Natural killer cell (primary cell): ENCODE results near the gene ABI3BP. TPM values are rescaled to one million over a fixed set of nuclear protein-coding genes. Genes with fewer than 3 reads are reported as not detected.

Experiments used
- ATAC-seq, 3 donors: fragments of 150-1000 bp in 2 of 3; fragments of 200-7000 bp in 1 of 3; cut with Tn5 transposase; 1 replicate in 1 of 3; 2 replicates in 2 of 3; pipeline ENCODE4 v1.10.0; 2021; ENCODE audit warnings: mild to moderate bottlenecking in 2 of 3, moderate library complexity in 2 of 3
- DNase-seq, 2 donors: peaks; one replicate each; pipeline versions ENCODE4 v3.0.0 to v3.0.0-alpha.2; 2013 to 2021; ENCODE audit warnings: mixed read lengths in 1 of 2
- H3K27ac ChIP-seq: one replicate; pipeline ENCODE4 v1.5.1; 2013; ENCODE audit warnings: mild to moderate bottlenecking, low read length
- H3K27me3 ChIP-seq: one replicate; pipeline ENCODE4 v1.6.1; 2013; ENCODE audit warnings: low read length; ENCODE audit not compliant: control insufficient read depth, insufficient read depth
- H3K36me3 ChIP-seq: one replicate; pipeline ENCODE4 v1.6.1; 2013; ENCODE audit warnings: low read length; ENCODE audit not compliant: control insufficient read depth, insufficient read depth
- H3K4me1 ChIP-seq: one replicate; pipeline ENCODE4 v1.6.1; 2013; ENCODE audit warnings: low read length; ENCODE audit not compliant: control insufficient read depth, insufficient read depth
- H3K4me3 ChIP-seq: one replicate; pipeline ENCODE4 v1.5.1; 2013; ENCODE audit warnings: low read length
- H3K9me3 ChIP-seq: one replicate; pipeline ENCODE4 v1.6.1; 2013; ENCODE audit warnings: low read length; ENCODE audit not compliant: control insufficient read depth, insufficient read depth
- H3K27ac Mint-ChIP-seq, 2 donors: one replicate each; pipeline ENCODE4 v1.8.0; 2022; ENCODE audit warnings: mild to moderate bottlenecking in 2 of 2, mixed read lengths in 2 of 2, moderate library complexity in 1 of 2
- H3K27me3 Mint-ChIP-seq, 2 donors: one replicate each; pipeline ENCODE4 v1.8.0; 2022; ENCODE audit warnings: low read depth in 2 of 2, mixed read lengths in 2 of 2
- H3K36me3 Mint-ChIP-seq: one replicate; pipeline ENCODE4 v1.8.0; 2022; ENCODE audit warnings: mixed read lengths
- H3K4me1 Mint-ChIP-seq, 2 donors: one replicate each; pipeline ENCODE4 v1.8.0; 2022; ENCODE audit warnings: mixed read lengths in 2 of 2
- H3K4me3 Mint-ChIP-seq: one replicate; pipeline ENCODE4 v1.8.0; 2022; ENCODE audit warnings: mild to moderate bottlenecking, moderate library complexity, mixed read lengths
- H3K9me3 Mint-ChIP-seq, 2 donors: one replicate each; pipeline ENCODE4 v1.8.0; 2022; ENCODE audit warnings: mixed read lengths in 2 of 2
- WGBS: methylation state at CpG from one replicate; pipeline ENCODE4 v1.1.7; 2013; ENCODE audit warnings: missing lambda C conversion rate; ENCODE audit not compliant: insufficient coverage; 5-methylcytosine and 5-hydroxymethylcytosine counted together
- intact Hi-C: fragments of 100-400 bp; cut with micrococcal nuclease; formaldehyde crosslinking; loops from one replicate; pipeline ENCODE4 v1.14.2; 2022
- total RNA-seq, 4 donors: library from RNA; stranded (reverse); fragments of 120-200 nt in 1 of 4; gene quantifications; one replicate each; pipeline versions ENCODE4 v1.2.3 to v1.2.4, GENCODE V29; 2013 to 2022
- TF ChIP-seq, protein P1 (sequence below): fragments of 200-600 bp; IDR thresholded peaks from one replicate; pipeline ENCODE4 v1.8.0; 2022; ENCODE audit warnings: antibody characterized with exemption

The ABI3BP gene
- total RNA-seq, 3 donors from 2014 or later (not counting 1 experiment from before 2014, with no cell fraction given) = not detected

GRCh38 chr3:100871306-100871705 is 121.9 kb downstream of the ABI3BP start:
- Mint-ChIP-seq H3K27ac (no peak overlapping the region), H3K4me1 (no peaks in the 10 kb centered on the region), H3K36me3 (no peaks in the 10 kb centered on the region), H3K27me3 (peaks cover 0 to 9% of the 10 kb centered on the region in 2 donors), H3K9me3 (no peaks in the 10 kb centered on the region), H3K4me3 (no peak overlapping the region)
- Histone ChIP-seq H3K9me3 (no peaks in the 10 kb centered on the region), H3K36me3 (no peaks in the 10 kb centered on the region), H3K27ac (no peak overlapping the region), H3K27me3 (no peaks in the 10 kb centered on the region), H3K4me3 (no peak overlapping the region), H3K4me1 (no peaks in the 10 kb centered on the region)
- DNase-seq (no peak), ATAC-seq (no peak)
- whole genome bisulfite sequencing = 77% methylated on average over 3 of the region's 3 CpGs
- TF ChIP-seq, protein P1, sequence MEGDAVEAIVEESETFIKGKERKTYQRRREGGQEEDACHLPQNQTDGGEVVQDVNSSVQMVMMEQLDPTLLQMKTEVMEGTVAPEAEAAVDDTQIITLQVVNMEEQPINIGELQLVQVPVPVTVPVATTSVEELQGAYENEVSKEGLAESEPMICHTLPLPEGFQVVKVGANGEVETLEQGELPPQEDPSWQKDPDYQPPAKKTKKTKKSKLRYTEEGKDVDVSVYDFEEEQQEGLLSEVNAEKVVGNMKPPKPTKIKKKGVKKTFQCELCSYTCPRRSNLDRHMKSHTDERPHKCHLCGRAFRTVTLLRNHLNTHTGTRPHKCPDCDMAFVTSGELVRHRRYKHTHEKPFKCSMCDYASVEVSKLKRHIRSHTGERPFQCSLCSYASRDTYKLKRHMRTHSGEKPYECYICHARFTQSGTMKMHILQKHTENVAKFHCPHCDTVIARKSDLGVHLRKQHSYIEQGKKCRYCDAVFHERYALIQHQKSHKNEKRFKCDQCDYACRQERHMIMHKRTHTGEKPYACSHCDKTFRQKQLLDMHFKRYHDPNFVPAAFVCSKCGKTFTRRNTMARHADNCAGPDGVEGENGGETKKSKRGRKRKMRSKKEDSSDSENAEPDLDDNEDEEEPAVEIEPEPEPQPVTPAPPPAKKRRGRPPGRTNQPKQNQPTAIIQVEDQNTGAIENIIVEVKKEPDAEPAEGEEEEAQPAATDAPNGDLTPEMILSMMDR = no peak
- intact Hi-C loops = no loop called here

- ATAC-seq (no peak), DNase-seq (no peak)
- H3K27ac ChIP-seq = no peak overlapping the region
- no peaks in the 10 kb centered on the region for H3K4me1 ChIP-seq
- intact Hi-C loops = no loop called here
- H3K27me3 ChIP-seq = no peaks in the 10 kb centered on the region
- no peak overlapping the region for H3K4me3 Mint-ChIP-seq
- H3K27me3 Mint-ChIP-seq = peaks cover 0 to 9% of the 10 kb centered on the region in 2 donors
- WGBS = 100% methylated on average over 1 of the region's 2 CpGs
- no peak overlapping the region for H3K27ac Mint-ChIP-seq
- no peaks in the 10 kb centered on the region for H3K9me3 ChIP-seq
- no peaks in the 10 kb centered on the region for H3K4me1 Mint-ChIP-seq
- H3K36me3 ChIP-seq = no peaks in the 10 kb centered on the region
- TF ChIP-seq, protein P1 = no peak
- no peaks in the 10 kb centered on the region for H3K36me3 Mint-ChIP-seq
- no peaks in the 10 kb centered on the region for H3K9me3 Mint-ChIP-seq
- H3K4me3 ChIP-seq = no peak overlapping the region
These were observed 123.4 kb downstream of the ABI3BP start for GRCh38 chr3:100869787-100870186.

- WGBS = 91% methylated on average over 3 of the region's 3 CpGs
- intact Hi-C loops = no loop called here
- Histone ChIP-seq H3K27ac (no peak overlapping the region), H3K9me3 (no peaks in the 10 kb centered on the region), H3K4me3 (no peak overlapping the region), H3K36me3 (no peaks in the 10 kb centered on the region), H3K27me3 (no peaks in the 10 kb centered on the region), H3K4me1 (no peaks in the 10 kb centered on the region)
- H3K4me1 Mint-ChIP-seq = no peaks in the 10 kb centered on the region
- no peaks in the 10 kb centered on the region for H3K36me3 Mint-ChIP-seq
- H3K4me3 Mint-ChIP-seq = no peak overlapping the region
- peaks cover 0 to 9% of the 10 kb centered on the region in 2 donors for H3K27me3 Mint-ChIP-seq
- H3K9me3 Mint-ChIP-seq = no peaks in the 10 kb centered on the region
- TF ChIP-seq, protein P1 = no peak
- no peak for ATAC-seq
- no peak overlapping the region for H3K27ac Mint-ChIP-seq
- DNase-seq = no peak
These were observed 124.3 kb downstream of the ABI3BP start for GRCh38 chr3:100868894-100869293.

DNA sequence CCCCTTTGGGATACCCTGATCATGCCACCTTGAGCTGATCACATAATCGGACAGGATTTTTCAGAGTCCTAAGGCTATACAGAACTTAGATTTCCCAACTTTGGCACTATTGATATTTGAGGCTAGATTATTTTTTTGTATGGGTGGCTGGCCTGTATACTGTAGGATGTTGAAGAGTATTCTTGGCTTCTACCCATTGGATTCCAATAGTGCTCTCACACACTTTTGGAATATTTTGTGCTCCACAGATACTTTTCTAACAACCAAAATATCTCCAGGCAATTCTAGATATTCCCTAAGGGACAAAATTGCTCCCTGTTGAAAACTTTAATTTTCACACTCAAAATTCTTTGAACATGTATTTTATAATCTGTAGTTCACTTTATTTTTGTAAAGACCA is 125.1 kb downstream of the ABI3BP start:
- H3K4me1 ChIP-seq = no peaks in the 10 kb centered on the region
- intact Hi-C loops = no loop called here
- peaks cover 0 to 9% of the 10 kb centered on the region in 2 donors for H3K27me3 Mint-ChIP-seq
- H3K9me3 ChIP-seq = no peaks in the 10 kb centered on the region
- no peaks in the 10 kb centered on the region for H3K4me1 Mint-ChIP-seq
- H3K27ac ChIP-seq = no peak overlapping the region
- no peaks in the 10 kb centered on the region for H3K36me3 Mint-ChIP-seq
- H3K36me3 ChIP-seq = no peaks in the 10 kb centered on the region
- no peak overlapping the region for H3K4me3 ChIP-seq
- TF ChIP-seq, protein P1 = no peak
- no peaks in the 10 kb centered on the region for H3K9me3 Mint-ChIP-seq
- DNase-seq (no peak), ATAC-seq (no peak)
- H3K27ac Mint-ChIP-seq = no peak overlapping the region
- WGBS = 100% methylated on average over 1 of the region's 1 CpG
- H3K4me3 Mint-ChIP-seq = no peak overlapping the region
- no peaks in the 10 kb centered on the region for H3K27me3 ChIP-seq
